DMS153 treated with DMSO at 0.1 percent for 48 hours (cell line): ENCODE measurements around the gene GLI1.
A peak's percentile ranks its signal among the peaks of the same experiment; 100 is the strongest.
"Not testable (repeated sequence)": the region's sequence is repeated elsewhere in the genome, so short reads cannot be mapped to it uniquely, and the experiment has no call there.

Source experiments
- DNase-seq: peaks from one replicate; lab custom pipeline; 2025; ENCODE audit not compliant: unreplicated experiment; lab: John Stamatoyannopoulos, UW

The GLI1 gene

DNA sequence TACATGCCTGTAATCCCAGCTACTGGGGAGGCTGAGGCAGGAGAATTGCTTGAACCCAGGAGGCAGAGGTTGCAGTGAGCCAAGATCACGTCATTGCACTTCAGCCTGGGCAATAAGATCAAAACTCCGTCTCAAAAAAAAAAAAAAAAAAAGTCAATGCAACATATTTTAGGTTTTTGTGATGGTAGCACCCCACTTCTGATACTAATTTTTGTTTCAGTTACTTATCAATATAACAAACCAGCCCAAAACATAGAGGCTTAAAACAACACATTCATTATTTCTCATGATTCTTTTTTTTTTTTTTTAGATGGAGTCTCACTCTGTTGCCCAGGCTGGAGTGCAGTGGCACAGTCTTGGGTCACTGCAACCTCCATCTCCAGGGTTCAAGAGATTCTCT, 18.2 kb upstream of the GLI1 start:
- DNase-seq = not testable (repeated sequence)

DNA sequence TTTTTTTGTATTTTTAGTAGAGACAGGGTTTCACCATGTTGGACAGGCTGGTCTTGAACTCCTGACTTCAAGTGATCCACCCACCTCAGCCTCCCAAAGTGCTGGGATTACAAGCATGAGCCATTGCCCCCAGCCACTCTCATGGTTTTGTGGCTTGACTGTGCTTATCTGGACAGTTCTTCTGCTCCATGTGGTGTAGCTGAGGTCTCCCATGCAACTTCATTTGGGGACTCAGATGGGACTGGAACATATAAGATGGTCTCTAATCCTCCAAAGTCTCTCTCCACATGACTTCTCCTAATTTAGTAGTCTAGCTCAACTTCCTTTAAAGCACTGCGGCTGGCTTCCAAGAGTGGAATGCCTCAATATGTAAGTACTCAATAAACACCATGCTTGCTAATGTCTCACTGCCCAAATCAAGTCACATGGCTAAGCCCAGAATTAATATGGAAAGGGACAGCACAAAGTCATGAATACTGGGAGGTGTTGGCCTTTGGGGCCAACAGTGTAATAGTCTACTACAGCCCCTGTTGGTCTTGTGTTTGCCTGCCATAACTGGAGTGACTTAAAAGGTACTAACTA, 17.6 kb upstream of the GLI1 start:
- no peak for DNase-seq

DNA sequence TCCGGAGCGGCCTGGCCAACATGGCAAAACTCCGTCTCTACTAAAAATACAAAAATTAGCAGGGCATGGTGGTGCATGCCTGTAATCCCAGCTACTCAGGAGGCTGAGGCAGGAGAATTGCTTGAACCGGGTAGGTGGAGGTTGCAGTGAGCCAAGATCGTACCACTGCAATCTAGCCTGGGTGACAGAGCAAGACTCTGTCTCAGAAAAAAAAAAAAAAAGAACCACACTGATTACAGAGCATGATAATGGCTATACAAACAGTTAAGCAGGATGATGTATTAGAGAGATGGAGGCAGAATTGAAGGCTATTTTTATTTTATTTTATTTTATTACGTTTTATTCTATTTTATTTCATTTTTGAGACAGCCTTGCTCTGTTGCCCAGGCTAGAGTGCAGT, 15.2 kb upstream of the GLI1 start:
- DNase-seq = not testable (repeated sequence)

DNA sequence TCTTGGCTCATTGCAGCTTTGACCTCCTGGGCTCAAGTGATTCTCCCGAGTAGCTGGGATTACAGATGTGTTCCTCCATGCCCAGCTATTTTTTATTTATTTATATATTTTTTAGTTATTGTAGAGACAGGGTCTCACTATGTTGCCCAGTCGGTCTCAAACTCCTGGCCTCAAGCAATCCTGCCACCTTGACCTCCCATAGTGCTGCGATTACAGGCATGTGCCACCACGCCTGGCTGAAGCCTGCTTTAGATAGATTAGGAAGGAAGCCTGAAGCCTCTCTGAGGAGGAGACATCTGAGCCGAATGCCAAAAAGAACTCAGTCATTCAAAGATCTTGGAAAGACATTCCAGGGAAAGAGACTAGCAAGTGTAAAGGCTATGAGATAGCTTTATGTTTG, 14.8 kb upstream of the GLI1 start:
- DNase-seq = no peak

DNA sequence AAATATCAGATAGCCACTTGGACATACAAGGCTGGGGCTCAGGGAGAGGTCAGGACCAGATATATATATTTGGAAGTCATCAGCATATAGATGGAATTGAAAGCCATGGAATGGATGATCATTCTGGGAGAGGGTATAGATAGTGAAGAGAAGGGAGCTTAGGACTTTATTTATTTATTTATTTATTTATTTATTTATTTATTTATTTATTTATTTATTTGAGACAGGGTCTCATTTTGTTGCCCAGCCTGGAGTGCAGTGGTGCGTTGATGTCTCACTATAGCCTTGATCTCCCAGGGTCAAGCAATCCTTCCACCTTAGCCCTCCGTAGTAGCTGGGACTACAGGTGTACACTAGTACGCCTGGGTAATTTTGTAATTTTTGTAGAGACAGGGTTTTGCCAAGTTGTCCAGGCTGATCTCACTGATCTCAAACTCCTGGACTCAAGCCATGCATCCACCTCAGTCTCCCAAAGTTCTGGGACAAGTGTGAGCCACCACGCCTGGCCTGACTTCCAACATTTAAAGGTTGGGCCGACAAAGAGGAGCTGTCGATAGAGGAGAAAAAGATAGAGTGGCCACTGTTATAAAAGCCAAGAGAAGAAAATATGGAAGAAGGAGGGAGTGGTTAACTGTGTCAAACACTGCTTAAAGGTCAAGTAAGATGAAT, 13.2 kb upstream of the GLI1 start:
- DNase-seq = no peak

DNA sequence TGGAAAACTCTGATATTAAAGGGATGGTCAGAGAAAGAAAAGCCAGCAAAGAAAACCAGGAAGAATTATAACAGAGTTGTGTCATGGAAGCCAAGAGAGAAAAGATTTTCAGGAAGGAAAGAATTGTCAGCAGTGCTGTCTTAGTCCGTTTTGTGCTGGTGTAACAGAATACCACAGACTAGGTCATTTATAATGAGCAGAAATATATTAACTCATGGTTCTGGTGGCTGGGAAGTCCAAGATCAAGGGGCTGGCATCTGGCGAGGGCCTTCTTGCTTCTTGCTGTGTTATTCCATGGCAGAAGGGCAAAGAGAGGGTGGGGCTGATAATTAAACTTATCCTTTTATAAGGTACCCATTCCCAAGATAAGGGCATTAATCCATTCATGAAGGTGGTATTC, 10.9 kb upstream of the GLI1 start:
- DNase-seq = no peak

DNA sequence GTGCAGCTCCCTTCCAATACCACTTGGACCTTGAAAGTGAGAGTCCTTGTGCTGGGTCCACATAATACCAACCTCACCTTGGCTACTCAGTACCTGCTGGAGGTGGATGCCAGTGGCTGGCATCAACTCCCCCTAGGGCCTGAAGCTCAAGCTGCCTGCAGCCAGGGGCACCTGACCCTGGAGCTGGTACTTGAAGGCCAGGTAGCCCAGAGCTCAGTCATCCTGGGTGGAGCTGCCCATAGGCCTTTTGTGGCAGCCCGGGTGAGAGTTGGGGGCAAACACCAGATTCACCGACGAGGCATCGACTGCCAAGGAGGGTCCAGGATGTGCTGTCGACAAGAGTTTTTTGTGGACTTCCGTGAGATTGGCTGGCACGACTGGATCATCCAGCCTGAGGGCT, 10.2 kb upstream of the GLI1 start:
- no peak for DNase-seq

DNA sequence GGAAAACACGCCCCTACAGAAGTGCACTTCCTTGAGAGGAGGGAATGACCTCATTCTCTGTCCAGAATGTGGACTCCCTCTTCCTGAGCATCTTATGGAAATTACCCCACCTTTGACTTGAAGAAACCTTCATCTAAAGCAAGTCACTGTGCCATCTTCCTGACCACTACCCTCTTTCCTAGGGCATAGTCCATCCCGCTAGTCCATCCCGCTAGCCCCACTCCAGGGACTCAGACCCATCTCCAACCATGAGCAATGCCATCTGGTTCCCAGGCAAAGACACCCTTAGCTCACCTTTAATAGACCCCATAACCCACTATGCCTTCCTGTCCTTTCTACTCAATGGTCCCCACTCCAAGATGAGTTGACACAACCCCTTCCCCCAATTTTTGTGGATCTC, 9.5 kb upstream of the GLI1 start:
- DNase-seq = no peak

DNA sequence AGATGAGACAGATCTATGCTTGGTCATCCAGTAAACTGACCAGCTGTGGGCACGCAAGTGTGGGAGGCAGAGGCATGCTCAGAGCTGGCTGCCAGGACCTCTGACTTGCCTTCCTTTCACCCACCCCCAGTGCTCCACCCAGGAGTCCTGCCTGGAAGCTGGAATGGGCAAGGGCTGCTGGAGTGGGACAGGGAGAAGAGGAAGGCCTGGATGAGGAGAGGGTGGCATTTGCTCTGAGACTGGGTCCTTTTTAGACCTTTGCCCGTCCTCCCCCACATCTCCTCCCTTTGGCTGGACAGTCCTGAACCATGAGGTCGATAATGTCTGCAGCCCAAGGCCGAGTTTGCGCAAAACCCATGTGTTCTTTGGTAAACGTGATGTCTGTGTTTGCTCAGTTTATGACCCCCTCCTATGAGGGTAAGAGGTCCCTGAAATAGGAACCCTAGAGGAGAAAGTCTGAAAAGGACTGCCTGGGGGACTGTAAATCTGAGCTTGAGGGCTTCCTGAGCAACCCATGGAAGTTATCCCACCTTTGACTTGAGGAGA, 8.3 kb upstream of the GLI1 start:
- DNase-seq = no peak

DNA sequence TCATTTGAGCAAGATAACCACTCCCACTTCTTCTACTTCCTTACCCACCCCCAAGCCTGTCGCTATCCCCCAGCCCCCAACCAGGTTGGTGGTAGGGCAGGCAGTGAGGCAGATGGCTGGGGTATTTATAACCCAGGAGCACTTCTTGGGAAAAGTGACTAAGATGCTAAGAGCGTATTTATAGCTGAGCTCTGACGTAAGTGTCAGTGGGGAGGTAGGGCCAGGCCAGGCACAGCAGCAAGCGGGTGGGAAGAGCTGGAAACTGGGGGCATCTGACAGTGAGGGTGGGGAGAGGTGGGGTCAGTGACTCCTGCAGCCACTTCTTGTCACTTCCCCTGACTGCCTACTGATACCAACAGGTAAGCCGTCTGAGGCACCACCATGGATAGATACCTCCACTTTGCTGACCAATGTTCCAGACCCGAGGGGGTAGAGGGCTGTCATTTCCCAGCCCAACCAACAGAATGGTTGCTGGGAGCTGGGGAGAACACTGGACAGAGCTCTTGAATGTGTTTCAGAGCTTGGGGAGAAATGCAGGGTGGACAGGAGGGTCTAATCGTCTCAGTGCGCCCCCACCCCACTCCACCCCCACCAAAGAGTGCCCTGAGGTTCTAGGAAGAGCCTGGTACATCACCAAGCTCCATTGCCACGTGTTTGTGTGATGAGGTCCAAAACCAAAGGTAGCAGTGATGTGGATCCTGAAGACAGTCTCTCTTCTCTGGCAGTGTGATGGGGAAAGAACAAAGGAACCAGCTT, 7.2 kb upstream of the GLI1 start:
- no peak for DNase-seq

DNA sequence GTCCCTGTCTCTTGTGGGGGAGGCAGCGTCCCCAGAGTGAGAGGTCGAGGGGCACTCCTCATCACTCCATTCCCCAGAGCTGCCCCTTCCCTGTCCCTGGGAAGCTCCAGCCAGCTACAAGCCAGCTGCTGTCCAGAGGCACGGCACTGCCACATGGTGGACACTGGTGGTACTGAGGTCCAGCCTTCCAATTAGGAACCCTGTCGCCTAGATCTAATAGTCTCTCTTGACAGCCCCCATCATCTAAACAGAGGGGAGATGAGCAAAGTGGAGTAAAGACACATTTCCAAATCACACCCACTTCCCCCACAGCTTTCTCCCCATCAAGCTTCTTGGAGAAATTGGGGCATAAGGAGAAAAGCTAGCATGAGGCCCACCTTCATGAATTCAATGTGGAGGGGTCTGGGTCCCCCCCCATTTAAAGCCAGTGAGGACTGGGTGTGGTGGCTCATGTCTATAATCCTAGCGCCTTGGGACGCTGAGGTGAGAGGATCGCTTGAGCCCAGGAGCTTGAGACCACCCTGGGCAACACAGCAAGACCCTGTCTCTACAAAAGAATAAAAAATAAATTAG, 6.6 kb upstream of the GLI1 start:
- DNase-seq = peak; percentile 25

DNA sequence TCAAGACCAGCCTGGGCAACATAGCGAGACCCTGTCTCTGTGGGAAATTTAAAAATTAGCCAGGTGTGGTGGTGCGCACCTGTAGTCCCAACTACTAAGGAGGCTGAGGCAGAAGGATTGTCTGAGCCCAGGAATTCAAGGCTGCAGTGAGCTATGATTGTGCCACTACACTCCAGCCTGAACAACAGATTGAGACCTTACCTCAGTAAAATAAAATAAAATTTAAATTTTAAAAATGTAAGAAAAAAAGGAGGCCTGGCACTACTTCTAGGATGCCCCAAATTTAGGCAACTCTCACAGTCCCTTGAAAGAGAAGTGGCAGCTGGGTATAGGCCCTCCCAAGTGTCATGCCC, 5.4 kb upstream of the GLI1 start:
- no peak for DNase-seq

DNA sequence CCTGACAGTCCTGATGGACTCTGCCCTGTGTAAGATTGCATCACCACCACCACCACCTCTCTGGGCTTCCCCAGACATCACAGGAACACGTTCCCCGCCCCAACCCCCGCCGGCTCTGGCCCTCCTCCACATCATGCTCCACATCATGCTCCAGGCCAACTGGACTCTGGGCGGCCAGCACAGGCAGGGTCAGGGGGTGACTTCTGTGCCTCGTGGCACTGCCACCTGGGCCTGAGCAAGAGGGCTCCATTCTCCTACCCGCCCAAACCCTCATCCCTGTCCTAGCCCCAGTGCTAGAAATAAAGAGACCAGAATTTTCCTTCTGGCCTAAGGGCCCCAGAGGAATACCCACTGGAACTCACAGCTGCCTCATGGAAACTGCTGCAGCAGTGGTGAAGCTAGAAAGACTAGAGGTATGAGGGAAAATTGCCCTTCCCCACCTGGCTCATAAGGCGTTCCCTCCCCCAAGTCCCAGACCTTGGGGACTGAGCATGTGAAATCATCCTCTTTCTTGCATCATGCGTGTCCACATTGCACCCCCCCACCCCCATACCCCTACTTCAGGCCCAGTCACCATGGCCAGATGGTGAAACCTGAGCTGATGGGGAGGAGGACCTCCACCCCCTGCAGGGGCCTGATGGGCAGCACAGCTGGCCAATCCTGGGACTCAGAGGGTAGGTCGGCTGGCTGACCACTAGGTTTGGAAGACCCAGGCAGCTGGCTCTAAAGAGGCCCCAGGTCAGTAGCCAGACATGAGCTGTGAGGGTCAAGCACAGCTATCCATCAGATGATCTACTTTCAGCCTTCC, 4.8 kb upstream of the GLI1 start, which contains the start of gene INHBE:
TSS of gene INHBE (plus strand) at position 742 of the 808 bp plus-strand sequence. CDS start 230 bp downstream, outside the sequence.
- DNase-seq = no peak

DNA sequence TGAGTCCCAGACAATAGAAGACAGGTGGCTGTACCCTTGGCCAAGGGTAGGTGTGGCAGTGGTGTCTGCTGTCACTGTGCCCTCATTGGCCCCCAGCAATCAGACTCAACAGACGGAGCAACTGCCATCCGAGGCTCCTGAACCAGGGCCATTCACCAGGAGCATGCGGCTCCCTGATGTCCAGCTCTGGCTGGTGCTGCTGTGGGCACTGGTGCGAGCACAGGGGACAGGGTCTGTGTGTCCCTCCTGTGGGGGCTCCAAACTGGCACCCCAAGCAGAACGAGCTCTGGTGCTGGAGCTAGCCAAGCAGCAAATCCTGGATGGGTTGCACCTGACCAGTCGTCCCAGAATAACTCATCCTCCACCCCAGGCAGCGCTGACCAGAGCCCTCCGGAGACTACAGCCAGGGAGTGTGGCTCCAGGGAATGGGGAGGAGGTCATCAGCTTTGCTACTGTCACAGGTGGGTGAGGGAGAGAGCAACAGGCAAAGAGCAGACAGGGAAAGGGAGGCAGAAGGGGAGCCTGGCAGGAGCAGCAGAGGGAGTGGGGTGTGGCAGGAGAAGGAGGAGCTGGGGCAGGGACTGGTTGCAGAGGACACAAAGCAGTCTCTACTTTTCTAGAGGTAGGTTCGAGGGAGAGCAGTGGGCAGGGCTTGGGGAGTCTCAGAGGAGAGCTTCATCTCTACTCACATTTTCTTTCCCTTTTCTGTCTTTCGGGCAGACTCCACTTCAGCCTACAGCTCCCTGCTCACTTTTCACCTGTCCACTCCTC, 4.0 kb upstream of the GLI1 start:
- DNase-seq = no peak

DNA sequence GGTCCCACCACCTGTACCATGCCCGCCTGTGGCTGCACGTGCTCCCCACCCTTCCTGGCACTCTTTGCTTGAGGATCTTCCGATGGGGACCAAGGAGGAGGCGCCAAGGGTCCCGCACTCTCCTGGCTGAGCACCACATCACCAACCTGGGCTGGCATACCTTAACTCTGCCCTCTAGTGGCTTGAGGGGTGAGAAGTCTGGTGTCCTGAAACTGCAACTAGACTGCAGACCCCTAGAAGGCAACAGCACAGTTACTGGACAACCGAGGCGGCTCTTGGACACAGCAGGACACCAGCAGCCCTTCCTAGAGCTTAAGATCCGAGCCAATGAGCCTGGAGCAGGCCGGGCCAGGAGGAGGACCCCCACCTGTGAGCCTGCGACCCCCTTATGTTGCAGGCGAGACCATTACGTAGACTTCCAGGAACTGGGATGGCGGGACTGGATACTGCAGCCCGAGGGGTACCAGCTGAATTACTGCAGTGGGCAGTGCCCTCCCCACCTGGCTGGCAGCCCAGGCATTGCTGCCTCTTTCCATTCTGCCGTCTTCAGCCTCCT, 3.4 kb upstream of the GLI1 start:
- no peak for DNase-seq

DNA sequence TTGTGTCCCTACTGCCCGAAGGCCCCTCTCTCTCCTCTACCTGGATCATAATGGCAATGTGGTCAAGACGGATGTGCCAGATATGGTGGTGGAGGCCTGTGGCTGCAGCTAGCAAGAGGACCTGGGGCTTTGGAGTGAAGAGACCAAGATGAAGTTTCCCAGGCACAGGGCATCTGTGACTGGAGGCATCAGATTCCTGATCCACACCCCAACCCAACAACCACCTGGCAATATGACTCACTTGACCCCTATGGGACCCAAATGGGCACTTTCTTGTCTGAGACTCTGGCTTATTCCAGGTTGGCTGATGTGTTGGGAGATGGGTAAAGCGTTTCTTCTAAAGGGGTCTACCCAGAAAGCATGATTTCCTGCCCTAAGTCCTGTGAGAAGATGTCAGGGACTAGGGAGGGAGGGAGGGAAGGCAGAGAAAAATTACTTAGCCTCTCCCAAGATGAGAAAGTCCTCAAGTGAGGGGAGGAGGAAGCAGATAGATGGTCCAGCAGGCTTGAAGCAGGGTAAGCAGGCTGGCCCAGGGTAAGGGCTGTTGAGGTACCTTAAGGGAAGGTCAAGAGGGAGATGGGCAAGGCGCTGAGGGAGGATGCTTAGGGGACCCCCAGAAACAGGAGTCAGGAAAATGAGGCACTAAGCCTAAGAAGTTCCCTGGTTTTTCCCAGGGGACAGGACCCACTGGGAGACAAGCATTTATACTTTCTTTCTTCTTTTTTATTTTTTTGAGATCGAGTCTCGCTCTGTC, 2.7 kb upstream of the GLI1 start:
- no peak for DNase-seq

DNA sequence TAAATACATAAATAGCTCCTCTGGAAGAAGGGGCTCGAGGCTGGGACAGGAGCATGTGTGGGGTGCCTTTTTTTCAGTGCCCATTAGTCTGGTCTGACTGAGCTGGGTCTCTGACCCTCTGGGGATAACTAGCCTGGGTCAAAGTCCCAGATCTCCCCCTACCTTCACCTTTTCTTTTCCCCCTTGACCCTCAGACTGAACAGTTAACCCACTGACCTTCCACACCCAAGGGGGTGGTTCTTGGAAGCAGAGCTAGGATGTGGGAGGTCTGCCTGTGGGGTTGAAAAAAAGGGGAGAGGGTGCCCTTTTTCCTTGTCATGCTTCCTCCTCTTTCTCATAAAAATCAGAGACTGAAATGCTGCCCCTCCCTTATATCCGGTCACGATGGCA, 925 bp upstream of the GLI1 start:
- DNase-seq = no peak

DNA sequence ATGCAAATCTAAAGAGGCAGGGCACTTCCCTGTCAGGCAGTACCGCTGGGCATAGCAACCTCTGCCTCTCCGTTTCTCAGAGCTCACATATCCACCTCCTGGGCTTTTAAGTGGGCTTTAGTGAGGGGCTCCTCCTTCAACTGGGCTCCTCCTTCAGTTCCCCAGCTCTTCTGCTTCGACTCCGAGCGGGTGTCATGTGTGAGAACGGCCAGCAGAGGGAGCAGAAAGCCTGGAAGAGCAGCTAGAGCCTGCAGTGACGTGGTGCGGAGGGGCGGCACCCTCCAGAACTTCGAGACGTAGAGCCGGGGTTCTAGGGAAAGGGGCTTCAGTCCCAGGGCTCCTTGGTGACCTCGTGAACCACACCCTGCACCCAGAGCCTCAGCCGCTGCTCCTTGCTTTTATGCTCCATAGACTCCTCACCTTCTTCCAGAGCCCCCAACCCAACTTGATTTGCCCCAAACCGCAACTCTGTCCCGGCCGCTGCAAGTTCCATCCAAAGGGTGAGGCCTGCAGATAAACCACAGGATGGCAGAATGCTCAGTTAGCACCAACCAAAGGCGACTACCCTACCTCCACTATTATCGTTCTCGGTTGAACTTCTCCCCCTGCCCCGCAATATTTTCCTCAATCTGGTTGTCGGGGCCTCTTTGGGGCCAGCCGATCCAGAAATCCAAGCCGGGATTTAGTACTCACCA, 383 bp upstream of the GLI1 start:
- DNase-seq = peak; percentile 94

DNA sequence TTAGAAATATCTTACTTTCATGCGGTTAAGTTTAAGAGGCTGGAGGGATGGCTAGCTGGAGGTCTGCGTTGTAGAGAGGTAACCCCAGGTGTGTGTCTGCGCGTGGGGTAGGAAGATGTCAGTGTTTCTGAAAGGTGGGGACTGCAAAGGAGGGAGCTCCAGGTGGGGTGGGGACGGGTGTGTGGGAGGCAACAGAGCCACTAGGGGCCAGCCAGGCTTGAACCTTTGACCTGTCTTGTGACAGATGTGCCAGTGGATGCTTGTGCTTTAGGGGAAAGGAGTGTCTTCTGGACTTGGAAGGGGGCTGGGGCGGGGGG, 841 bp downstream of the GLI1 start:
- DNase-seq = no peak
